ENCODE data around the gene RFTN1.

DNA sequence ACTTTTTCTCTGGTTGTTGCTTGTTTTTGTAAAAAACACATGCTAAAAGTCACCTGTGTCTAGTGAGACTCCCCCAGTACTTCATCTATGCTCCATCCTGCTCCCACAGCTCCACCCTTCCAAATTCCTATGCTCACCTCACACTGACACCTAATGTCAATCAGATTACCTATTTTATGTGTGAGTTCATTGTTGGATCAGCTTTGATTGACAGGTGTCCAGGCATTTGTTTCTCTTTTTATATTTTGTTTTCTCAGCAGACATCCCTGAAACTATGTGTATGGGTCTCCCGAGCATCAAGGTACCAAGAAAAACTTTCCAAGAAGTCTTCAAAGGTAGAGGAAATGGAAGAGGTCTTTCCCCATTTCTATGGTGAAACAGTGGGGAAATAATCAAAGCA, 13.4 kb downstream of the RFTN1 start:
- no peak for TF ChIP-seq POLR2A (IDR thresholded peaks at IDR 0.05)
- TF ChIP-seq, protein P1, sequence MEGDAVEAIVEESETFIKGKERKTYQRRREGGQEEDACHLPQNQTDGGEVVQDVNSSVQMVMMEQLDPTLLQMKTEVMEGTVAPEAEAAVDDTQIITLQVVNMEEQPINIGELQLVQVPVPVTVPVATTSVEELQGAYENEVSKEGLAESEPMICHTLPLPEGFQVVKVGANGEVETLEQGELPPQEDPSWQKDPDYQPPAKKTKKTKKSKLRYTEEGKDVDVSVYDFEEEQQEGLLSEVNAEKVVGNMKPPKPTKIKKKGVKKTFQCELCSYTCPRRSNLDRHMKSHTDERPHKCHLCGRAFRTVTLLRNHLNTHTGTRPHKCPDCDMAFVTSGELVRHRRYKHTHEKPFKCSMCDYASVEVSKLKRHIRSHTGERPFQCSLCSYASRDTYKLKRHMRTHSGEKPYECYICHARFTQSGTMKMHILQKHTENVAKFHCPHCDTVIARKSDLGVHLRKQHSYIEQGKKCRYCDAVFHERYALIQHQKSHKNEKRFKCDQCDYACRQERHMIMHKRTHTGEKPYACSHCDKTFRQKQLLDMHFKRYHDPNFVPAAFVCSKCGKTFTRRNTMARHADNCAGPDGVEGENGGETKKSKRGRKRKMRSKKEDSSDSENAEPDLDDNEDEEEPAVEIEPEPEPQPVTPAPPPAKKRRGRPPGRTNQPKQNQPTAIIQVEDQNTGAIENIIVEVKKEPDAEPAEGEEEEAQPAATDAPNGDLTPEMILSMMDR (IDR thresholded peaks at IDR 0.05) = no peak

Measured in testis (tissue), 2 donors.